K562 (cell line): ENCODE measurements around the gene UQCRHL. TPM values are rescaled to one million over a fixed set of nuclear protein-coding genes. Genes with fewer than 3 reads are reported as not detected.

Experiments used
- CXXC5 ChIP-seq: fragments of 250-450 bp; sonication (Bioruptor Pico); IDR thresholded peaks from 2 replicates; pipeline ENCODE4 v1.8.0; 2022; ENCODE audit warnings: inconsistent platforms, mild to moderate bottlenecking, moderate library complexity
- DDX20 ChIP-seq: fragments of 450-650 bp; IDR thresholded peaks from 2 replicates; pipeline ENCODE4 v1.6.1; 2016; ENCODE audit warnings: missing genetic modification characterization, low read depth, mild to moderate bottlenecking, missing compliant biosample characterization, moderate library complexity
- ETS2 ChIP-seq: IDR thresholded peaks from 2 replicates; pipeline ENCODE4 v1.6.1; 2016; ENCODE audit warnings: borderline replicate concordance, missing genetic modification characterization, mild to moderate bottlenecking, moderate library complexity, missing compliant biosample characterization; ENCODE audit not compliant: poor library complexity, severe bottlenecking
- EZH2 ChIP-seq: IDR thresholded peaks from 2 replicates; pipeline ENCODE4 v1.6.1; 2012; ENCODE audit warnings: low read depth, mild to moderate bottlenecking, inconsistent platforms, low read length, borderline replicate concordance
- FOXA1 ChIP-seq: fragments of 450-650 bp; IDR thresholded peaks from 2 replicates; pipeline ENCODE4 v1.6.1; 2016; ENCODE audit warnings: mild to moderate bottlenecking, borderline replicate concordance
- FUS ChIP-seq: fragments of 200-400 bp; formaldehyde crosslinking; optimal IDR thresholded peaks from 2 replicates; pipeline ENCODE3; 2017; ENCODE audit warnings: low read depth, low read length
- GABPB1 ChIP-seq: sonication (generic); formaldehyde crosslinking; IDR thresholded peaks from 2 replicates; pipeline ENCODE4 v1.8.0; 2022; ENCODE audit warnings: mild to moderate bottlenecking, missing genetic modification reagents
- GATAD2B ChIP-seq: fragments of 450-650 bp; IDR thresholded peaks from 2 replicates; pipeline ENCODE4 v1.6.1; 2017; ENCODE audit warnings: mild to moderate bottlenecking, borderline replicate concordance
- HMG20A ChIP-seq: fragments of 450-650 bp; formaldehyde crosslinking; conservative IDR thresholded peaks from 2 replicates; pipeline ENCODE4 v1.4.0; 2020; ENCODE audit warnings: mild to moderate bottlenecking, mixed read lengths
- MCM7 ChIP-seq, 2 experiments: fragments of 450-650 bp; IDR thresholded peaks; 2 replicates each; pipeline ENCODE4 v1.6.1; 2016 to 2018
- MYBL2 ChIP-seq, 2 experiments: fragments of 450-650 bp in 1 of 2; sonication (generic) in 1 of 2; formaldehyde crosslinking in 1 of 2; IDR thresholded peaks; 2 replicates each; pipeline versions ENCODE4 v1.6.1 to v1.8.1; 2017 to 2022; ENCODE audit warnings: borderline replicate concordance in 1 of 2, inconsistent platforms in 1 of 2, low read depth in 1 of 2, mild to moderate bottlenecking in 1 of 2, missing genetic modification reagents in 1 of 2, moderate library complexity in 1 of 2
- PML ChIP-seq: IDR thresholded peaks from 2 replicates; pipeline ENCODE4 v1.6.1; 2012; ENCODE audit warnings: low read length, inconsistent platforms
- POU5F1 ChIP-seq: fragments of 150-350 bp; IDR thresholded peaks from 2 replicates; pipeline ENCODE4 v1.6.1; 2014; ENCODE audit warnings: borderline replicate concordance, low read length, low read depth, mild to moderate bottlenecking; ENCODE audit not compliant: partially characterized antibody
- PURB ChIP-seq: sonication (generic); formaldehyde crosslinking; IDR thresholded peaks from 2 replicates; pipeline ENCODE4 v1.9.0; 2021; ENCODE audit warnings: low read depth, mild to moderate bottlenecking, missing genetic modification reagents
- SMARCC2 ChIP-seq: fragments of 450-650 bp; IDR thresholded peaks from 2 replicates; pipeline ENCODE4 v1.6.1; 2017; ENCODE audit warnings: antibody characterized with exemption, moderate library complexity, mild to moderate bottlenecking, low read depth
- SMARCE1 ChIP-seq: fragments of 450-650 bp; IDR thresholded peaks from 2 replicates; pipeline ENCODE4 v1.7.1; 2016; ENCODE audit warnings: mild to moderate bottlenecking
- SOX6 ChIP-seq: fragments of 450-650 bp; IDR thresholded peaks from 2 replicates; pipeline ENCODE4 v1.6.1; 2014; ENCODE audit warnings: mild to moderate bottlenecking
- SPI1 ChIP-seq: IDR thresholded peaks from 2 replicates; pipeline ENCODE4 v1.6.1; 2011; ENCODE audit warnings: low read depth, low read length, control low read depth, borderline replicate concordance
- SRSF9 ChIP-seq: fragments of 200-400 bp; formaldehyde crosslinking; IDR thresholded peaks from 2 replicates; pipeline ENCODE4 v1.6.1; 2017; ENCODE audit warnings: low read depth, low read length, borderline replicate concordance
- TSHZ1 ChIP-seq: fragments of 250-450 bp; sonication (Bioruptor Pico); IDR thresholded peaks from 2 replicates; pipeline ENCODE4 v1.4.0; 2020; ENCODE audit warnings: mild to moderate bottlenecking, moderate library complexity
- ZBTB1 ChIP-seq: sonication (generic); formaldehyde crosslinking; IDR thresholded peaks from 2 replicates; pipeline ENCODE4 v1.8.1; 2023; ENCODE audit warnings: missing genetic modification reagents, low read depth, mild to moderate bottlenecking, borderline replicate concordance
- ZKSCAN8 ChIP-seq: fragments of 200-800 bp; sonication (Bioruptor generic); IDR thresholded peaks from 2 replicates; pipeline ENCODE4 v1.6.1; 2016; ENCODE audit warnings: missing genetic modification characterization, missing compliant biosample characterization
- ZNF212 ChIP-seq: fragments of 450-650 bp; formaldehyde crosslinking; IDR thresholded peaks from 2 replicates; pipeline ENCODE4 v1.4.0; 2020; ENCODE audit warnings: mild to moderate bottlenecking
- ZNF408 ChIP-seq: fragments of 250-450 bp; sonication (Bioruptor Pico); IDR thresholded peaks from 2 replicates; pipeline ENCODE4 v1.4.0; 2020; ENCODE audit warnings: low read depth, mild to moderate bottlenecking, moderate library complexity
- polyA plus RNA-seq, 8 experiments: library from polyadenylated mRNA; depleted of rRNA in 4 of 8; stranded (reverse) in 5 of 8; unstranded in 3 of 8; fragments of >200 nt; fragmentation: Nextera tagmentation in 2 of 8; fragmentation: Illumina TruSeq in 1 of 8; extraction: Ambion mirVana in 2 of 8; extraction: Trizol in 1 of 8; gene quantifications; 2 replicates each; pipeline versions ENCODE4 v1.2.1 to v1.2.3, GENCODE V29; 2011 to 2014; ENCODE audit warnings: inconsistent platforms in 1 of 8, missing spikeins in 1 of 8
- total RNA-seq, 7 experiments: library from RNA; depleted of rRNA in 6 of 7; stranded (reverse); fragments of >200 nt in 6 of 7; fragmentation: Illumina TruSeq in 2 of 7; extraction: Trizol in 2 of 7; gene quantifications; 2 replicates each; pipeline versions ENCODE4 v1.2.1 to v1.2.3, GENCODE V29; 2011 to 2021; ENCODE audit warnings: low replicate concordance in 1 of 7
- TF ChIP-seq, protein P1 (sequence below): fragments of 250-450 bp; sonication (Bioruptor Pico); IDR thresholded peaks from 2 replicates; pipeline ENCODE4 v1.8.0; 2022; ENCODE audit warnings: moderate library complexity, mild to moderate bottlenecking, inconsistent platforms
- TF ChIP-seq, protein P2 (sequence below): fragments of 450-650 bp; IDR thresholded peaks from 2 replicates; pipeline ENCODE4 v1.6.1; 2016

Gene UQCRHL
- total and polyA plus RNA-seq, 9 of the 15 experiments (the other 6 are each of a cell fraction or from before 2014, with no cell fraction given) = 5.1 to 41.3 (median 21.8) TPM

DNA sequence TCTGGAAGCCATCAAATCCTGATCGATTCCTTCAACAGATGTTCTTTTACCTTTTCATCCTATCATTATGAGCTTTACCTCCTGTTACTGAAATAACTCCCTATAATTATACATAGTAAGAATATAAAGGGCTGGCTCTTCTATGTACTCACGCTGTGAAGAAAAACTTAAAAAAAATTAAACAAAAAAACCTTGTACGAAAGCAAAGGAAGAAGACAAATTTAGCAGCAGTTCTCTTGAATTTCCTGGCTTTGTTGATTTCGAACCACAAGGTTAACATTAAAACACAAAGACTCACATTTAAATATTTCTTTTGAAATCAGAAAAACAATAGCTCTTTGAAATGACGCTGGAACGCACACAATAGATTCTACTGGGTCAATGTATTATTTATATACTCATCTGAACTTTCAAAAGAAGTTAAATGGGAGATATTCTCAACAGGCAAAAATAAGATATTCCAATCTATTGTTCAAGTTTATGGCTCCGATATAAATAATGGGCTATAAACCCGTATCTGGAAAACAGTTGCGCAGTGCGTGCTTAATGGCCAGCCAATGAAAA, 26.5 kb upstream of the UQCRHL start (continued):
- TF ChIP-seq TSHZ1 (CRISPR knock-in tag) = no peak
- no peak for TF ChIP-seq PURB (CRISPR knock-in tag)
- TF ChIP-seq ZNF212 (CRISPR knock-in tag) = 0 out of 2 replicates have a peak, but pooled peaks have one; percentile 36
- TF ChIP-seq HMG20A (CRISPR knock-in tag) = no peak
- TF ChIP-seq SOX6 = peak; percentile 31; the same call in 1 of the 2 replicates
- TF ChIP-seq SMARCC2 = no peak
- TF ChIP-seq ZBTB1 (CRISPR knock-in tag) = no peak
- TF ChIP-seq SPI1 = no peak
- TF ChIP-seq FOXA1 = no peak
- TF ChIP-seq DDX20 (tag) = no peak
- no peak for TF ChIP-seq SMARCE1
- TF ChIP-seq SRSF9 = no peak
- TF ChIP-seq MCM7 (IDR thresholded peaks at IDR 0.05) = no peak
- TF ChIP-seq, protein P1, sequence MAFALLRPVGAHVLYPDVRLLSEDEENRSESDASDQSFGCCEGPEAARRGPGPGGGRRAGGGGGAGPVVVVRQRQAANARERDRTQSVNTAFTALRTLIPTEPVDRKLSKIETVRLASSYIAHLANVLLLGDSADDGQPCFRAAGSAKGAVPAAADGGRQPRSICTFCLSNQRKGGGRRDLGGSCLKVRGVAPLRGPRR = no peak
- TF ChIP-seq ZKSCAN8 (CRISPR knock-in tag) = 0 out of 2 replicates have a peak, but pooled peaks have one; percentile 79
- TF ChIP-seq, protein P2, sequence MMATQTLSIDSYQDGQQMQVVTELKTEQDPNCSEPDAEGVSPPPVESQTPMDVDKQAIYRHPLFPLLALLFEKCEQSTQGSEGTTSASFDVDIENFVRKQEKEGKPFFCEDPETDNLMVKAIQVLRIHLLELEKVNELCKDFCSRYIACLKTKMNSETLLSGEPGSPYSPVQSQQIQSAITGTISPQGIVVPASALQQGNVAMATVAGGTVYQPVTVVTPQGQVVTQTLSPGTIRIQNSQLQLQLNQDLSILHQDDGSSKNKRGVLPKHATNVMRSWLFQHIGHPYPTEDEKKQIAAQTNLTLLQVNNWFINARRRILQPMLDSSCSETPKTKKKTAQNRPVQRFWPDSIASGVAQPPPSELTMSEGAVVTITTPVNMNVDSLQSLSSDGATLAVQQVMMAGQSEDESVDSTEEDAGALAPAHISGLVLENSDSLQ = no peak; the same call in 1 of the 2 replicates
- TF ChIP-seq CXXC5 (CRISPR knock-in tag) = peak; percentile 69
- no peak for TF ChIP-seq MYBL2 (IDR thresholded peaks at IDR 0.05; ENCODE audit: low read depth)
- TF ChIP-seq MYBL2 (CRISPR knock-in tag; IDR thresholded peaks at IDR 0.05; ENCODE audit: borderline replicate concordance) = no peak
- no peak for TF ChIP-seq PML
- TF ChIP-seq POU5F1 = no peak
- no peak for TF ChIP-seq GABPB1 (CRISPR knock-in tag)
- no peak for TF ChIP-seq ZNF408 (CRISPR knock-in tag)
- 0 out of 2 replicates have a peak, but pooled peaks have one; percentile 46 for TF ChIP-seq GATAD2B
- TF ChIP-seq FUS = no peak
- TF ChIP-seq ETS2 (tag) = no peak
- no peak for TF ChIP-seq EZH2
